Bronchial epithelial cell (primary cell): ENCODE data around the gene MAGI2. TPM values are rescaled to one million over a fixed set of nuclear protein-coding genes. Genes with fewer than 3 reads are reported as not detected.

Experiments used
- DNase-seq: peaks from one replicate; pipeline ENCODE4 v3.0.0-alpha.2; 2010; ENCODE audit warnings: low read depth
- FAIRE-seq: peaks from 2 replicates; lab custom pipeline; 2011; peaks lifted over from hg19 to GRCh38; lab: Jason Lieb, UNC
- H3K27me3 ChIP-seq: 2 replicates; pipeline ENCODE4 v1.5.1; 2011; ENCODE audit warnings: low read length; ENCODE audit not compliant: control insufficient read depth, insufficient read depth
- H3K36me3 ChIP-seq: 2 replicates; pipeline ENCODE4 v1.5.1; 2011; ENCODE audit warnings: low read length; ENCODE audit not compliant: control insufficient read depth, insufficient read depth
- H3K4me3 ChIP-seq: 2 replicates; pipeline ENCODE4 v1.5.1; 2011; ENCODE audit warnings: mild to moderate bottlenecking, low read depth, low read length, control low read depth
- CTCF ChIP-seq: IDR thresholded peaks from 2 replicates; pipeline ENCODE4 v1.5.1; 2011; ENCODE audit warnings: mild to moderate bottlenecking, moderate library complexity, low read length, control low read depth, inconsistent platforms; ENCODE audit not compliant: insufficient read depth, severe bottlenecking
- total RNA-seq: library from RNA; depleted of rRNA; stranded (reverse); fragments of >200 nt; gene quantifications from 2 replicates; pipeline ENCODE4 v1.2.1, GENCODE V29; 2014

MAGI2 gene
- total RNA-seq, 1 donor from 2014 or later, result 2.6 TPM

DNA sequence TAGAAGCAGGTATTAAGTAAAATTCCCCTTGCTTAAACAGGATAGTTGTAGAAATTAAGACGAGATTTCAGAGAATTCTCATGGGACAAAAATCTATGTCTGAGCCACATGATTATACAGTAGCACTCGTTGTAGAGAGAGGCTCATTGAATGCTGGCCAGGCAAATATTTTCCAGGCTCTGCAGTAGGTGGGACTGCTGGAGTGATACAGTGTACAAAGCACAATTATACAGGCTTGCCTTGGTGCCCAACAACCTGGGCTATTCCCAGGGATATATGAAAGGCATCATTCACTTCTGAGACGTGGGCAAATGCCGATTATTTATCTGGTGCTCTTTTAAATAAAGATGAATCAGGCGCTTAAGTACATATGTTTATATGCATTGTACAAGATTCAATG lies 1274.3 kb downstream of the MAGI2 start:
- TF ChIP-seq CTCF, result no peak
- Histone ChIP-seq H3K36me3 (no peaks in the 10 kb centered on the region), H3K4me3 (no peak overlapping the region), H3K27me3 (no peaks in the 10 kb centered on the region)
- FAIRE-seq (no peak), DNase-seq (no peak)

GRCh38 chr7:78178319-78178718 lies 1275.1 kb downstream of the MAGI2 start:
- FAIRE-seq (no peak), DNase-seq (no peak)
- H3K27me3 ChIP-seq, result no peaks in the 10 kb centered on the region
- H3K4me3 ChIP-seq, result no peak overlapping the region
- H3K36me3 ChIP-seq, result no peaks in the 10 kb centered on the region
- no peak for TF ChIP-seq CTCF

GRCh38 chr7:78176171-78176570 lies 1277.3 kb downstream of the MAGI2 start:
- FAIRE-seq, result no peak
- Histone ChIP-seq H3K27me3 (no peaks in the 10 kb centered on the region), H3K36me3 (no peaks in the 10 kb centered on the region), H3K4me3 (no peak overlapping the region)
- TF ChIP-seq CTCF, result no peak
- no peak for DNase-seq

DNA sequence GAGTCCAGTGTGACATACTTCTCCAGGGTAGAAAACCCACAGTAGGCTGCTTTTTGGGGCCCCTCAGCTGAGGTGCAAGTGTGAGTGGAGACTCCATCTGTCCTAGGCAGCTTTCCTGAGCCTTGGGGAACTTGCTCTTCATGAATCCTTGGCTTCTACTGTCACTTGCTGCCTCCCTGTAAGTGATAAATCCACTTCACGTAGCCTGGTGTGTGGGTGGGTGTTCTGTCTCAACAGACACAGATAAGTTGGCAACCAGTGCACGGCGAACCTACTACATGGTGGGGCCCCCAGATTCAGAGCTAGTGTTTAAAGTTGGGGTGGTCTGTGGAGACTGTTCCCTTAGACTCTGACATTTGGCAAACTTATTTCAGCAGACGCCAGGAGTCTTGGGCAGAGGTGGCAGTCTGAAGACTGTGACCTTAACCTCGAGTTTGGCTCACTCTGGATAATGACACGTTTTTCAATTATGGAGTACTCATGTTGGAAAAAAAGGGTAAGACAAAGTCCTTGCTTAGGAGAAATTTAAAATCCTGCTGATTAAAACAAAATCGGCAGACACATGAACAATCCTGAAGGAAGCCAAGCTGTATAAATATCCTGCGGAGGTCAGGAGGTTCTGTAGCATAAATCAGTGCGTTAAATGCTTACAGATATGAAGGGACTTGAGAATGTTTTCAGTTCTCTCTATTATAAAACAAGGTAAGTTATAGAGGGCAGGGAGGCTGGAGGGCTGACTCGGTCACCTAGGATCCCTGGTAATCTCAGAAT lies 1278.0 kb downstream of the MAGI2 start:
- no peak for DNase-seq
- Histone ChIP-seq H3K27me3 (no peaks in the 10 kb centered on the region), H3K4me3 (no peak overlapping the region), H3K36me3 (no peaks in the 10 kb centered on the region)
- TF ChIP-seq CTCF, result no peak
- no peak for FAIRE-seq

DNA sequence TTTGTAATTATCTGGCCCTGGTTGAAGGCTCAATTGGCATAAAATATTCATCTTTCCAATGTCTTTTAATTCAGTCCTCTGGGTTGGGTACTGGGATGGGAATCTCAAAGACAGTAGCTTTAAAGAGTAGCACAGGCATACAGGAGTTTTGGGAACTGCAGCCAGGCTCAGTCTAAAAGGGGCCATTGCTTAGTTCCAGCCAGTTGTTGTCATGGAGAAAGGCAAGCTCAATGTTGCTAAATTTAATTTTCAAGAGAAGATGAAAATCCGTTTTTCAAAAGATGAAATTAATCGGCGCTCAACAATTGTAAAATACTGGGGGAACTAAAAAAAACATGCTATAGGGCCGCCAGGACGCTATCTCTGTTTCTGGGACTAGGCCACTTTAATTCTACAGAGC lies 1279.8 kb downstream of the MAGI2 start:
- no peak for FAIRE-seq
- no peak for DNase-seq
- no peak for TF ChIP-seq CTCF

DNA sequence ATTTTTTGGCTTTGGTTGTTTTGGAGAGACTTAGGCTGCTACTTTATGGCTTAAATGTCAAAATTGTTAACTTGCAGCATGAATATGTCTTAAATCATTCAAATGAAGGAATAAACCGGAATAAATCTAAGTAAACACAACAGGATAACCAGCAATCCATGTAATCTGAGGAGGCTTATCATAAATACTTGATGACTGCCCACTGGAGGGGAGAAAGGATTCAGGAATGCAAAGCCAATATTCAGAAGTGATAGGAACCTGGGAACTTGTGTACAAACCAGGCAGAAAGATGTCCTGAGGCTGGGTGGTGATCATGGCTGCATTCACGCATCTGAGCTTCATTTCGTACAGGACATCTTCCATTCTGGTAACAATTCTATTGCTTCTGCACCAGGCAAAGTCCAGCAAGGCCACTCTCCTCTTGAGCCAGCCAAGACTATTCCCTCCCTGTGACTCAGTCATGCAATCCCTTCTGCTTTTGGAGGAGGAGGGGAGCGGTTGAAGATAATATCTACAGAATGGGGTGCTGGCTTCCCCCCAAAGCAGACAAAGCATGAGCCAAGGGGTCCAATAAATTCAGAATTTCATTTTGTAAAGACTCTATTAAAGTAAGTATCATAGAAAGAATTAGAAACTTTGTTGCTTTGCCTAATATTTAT lies 1280.4 kb downstream of the MAGI2 start:
- no peak overlapping the region for H3K4me3 ChIP-seq
- TF ChIP-seq CTCF, result no peak
- FAIRE-seq (no peak), DNase-seq (no peak)
- no peaks in the 10 kb centered on the region for H3K36me3 ChIP-seq
- H3K27me3 ChIP-seq, result no peaks in the 10 kb centered on the region

More for the DNA sequence above, 1279.8 kb downstream of the MAGI2 start:
- no peak overlapping the region for H3K4me3 ChIP-seq
- no peaks in the 10 kb centered on the region for H3K36me3 ChIP-seq
- H3K27me3 ChIP-seq, result no peaks in the 10 kb centered on the region
